ENCODE data around the gene SH3TC1. TPM values are rescaled to one million over a fixed set of nuclear protein-coding genes. Genes with fewer than 3 reads are reported as not detected.

Gene SH3TC1
- total and polyA plus RNA-seq, 2 of the 13 experiments (the other 11 are each of a cell fraction or from before 2014, with no cell fraction given), result 14.9 to 21.8 TPM

DNA sequence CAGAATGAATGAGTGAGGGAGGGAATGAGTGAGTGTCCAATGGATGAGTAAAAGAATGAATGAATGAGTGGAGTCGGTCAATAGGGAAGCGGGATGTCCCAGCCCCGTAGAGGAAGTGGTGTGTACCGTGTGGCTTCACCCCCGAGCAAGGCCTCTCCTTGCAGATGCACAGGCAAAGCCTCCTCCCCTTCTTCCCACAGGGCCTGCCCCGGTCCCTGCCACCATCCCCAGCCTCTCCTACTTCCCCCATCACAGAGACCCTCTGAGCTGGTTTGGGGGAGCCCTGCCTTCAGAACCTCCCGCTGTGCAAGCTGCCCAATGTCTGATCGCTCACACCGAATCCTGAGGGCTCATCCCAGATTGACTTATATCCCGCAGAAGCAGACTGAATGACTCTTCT, 84.1 kb downstream of the SH3TC1 start:
- Histone ChIP-seq H3K27me3 (ENCODE audit: control insufficient read depth in 1 of 2, insufficient read depth in 2 of 2, low read length in 2 of 2) (peaks cover 13 to 78% of the 10 kb centered on the region in 2 experiments), H3K4me3 (replicated peaks in 1 of 3; ENCODE audit: insufficient read depth in 1 of 3, low read depth in 2 of 3, low read length in 3 of 3) (no peak overlapping the region), H3K79me2 (ENCODE audit: insufficient read depth, low read length) (no peaks in the 10 kb centered on the region), H3K4me1 (ENCODE audit: insufficient read depth, low read length) (no peaks in the 10 kb centered on the region), H4K20me1 (ENCODE audit: insufficient read depth, low read length) (no peaks in the 10 kb centered on the region; the same call in 1 of the 2 replicates), H3K4me2 (ENCODE audit: low read depth, low read length) (no peak overlapping the region), H3K36me3 (replicated peaks in 1 of 2; ENCODE audit: control insufficient read depth in 1 of 2, insufficient read depth in 2 of 2, low read length in 2 of 2) (no peaks in the 10 kb centered on the region), H3K9ac (ENCODE audit: insufficient read depth, low read depth, low read length) (no peak overlapping the region), H2AFZ (ENCODE audit: low read length) (no peak overlapping the region), H3K27ac (ENCODE audit: extremely low read length, insufficient read depth, low read length) (no peak overlapping the region), H3K9me3 (ENCODE audit: low read length) (no peaks in the 10 kb centered on the region)
- intact Hi-C loops (cut with micrococcal nuclease; ENCODE audit: unreplicated experiment), result no loop called here
- no peak for FAIRE-seq
- DNase-seq (ENCODE audit: low spot score), result no peak
- no peak for ATAC-seq
- 56% methylated on average over 10 of the region's 10 CpGs for WGBS (ENCODE audit: low lambda C conversion rate)
- no TSS peak for BruUV-seq (replicated peaks)
- CTCF ChIA-PET (ENCODE audit: low intra/inter-chr PET ratio, low total read pairs), result no interaction called here
- in situ Hi-C loops (cut with HindIII; ENCODE audit: extremely low pct_ligation_motif_present, low pct_unique_long_range_greater_than_20kb), result no loop called here
- POLR2A ChIA-PET, result no interaction called here
- no peak for TF ChIP-seq NFKBIZ (CRISPR knock-in tag; IDR thresholded peaks at IDR 0.05)
- no peak for TF ChIP-seq ZNF552 (CRISPR knock-in tag; IDR thresholded peaks at IDR 0.05; ENCODE audit: borderline replicate concordance)
- no peak for TF ChIP-seq FOXK2 (IDR thresholded peaks at IDR 0.05)
- TF ChIP-seq, protein P1, sequence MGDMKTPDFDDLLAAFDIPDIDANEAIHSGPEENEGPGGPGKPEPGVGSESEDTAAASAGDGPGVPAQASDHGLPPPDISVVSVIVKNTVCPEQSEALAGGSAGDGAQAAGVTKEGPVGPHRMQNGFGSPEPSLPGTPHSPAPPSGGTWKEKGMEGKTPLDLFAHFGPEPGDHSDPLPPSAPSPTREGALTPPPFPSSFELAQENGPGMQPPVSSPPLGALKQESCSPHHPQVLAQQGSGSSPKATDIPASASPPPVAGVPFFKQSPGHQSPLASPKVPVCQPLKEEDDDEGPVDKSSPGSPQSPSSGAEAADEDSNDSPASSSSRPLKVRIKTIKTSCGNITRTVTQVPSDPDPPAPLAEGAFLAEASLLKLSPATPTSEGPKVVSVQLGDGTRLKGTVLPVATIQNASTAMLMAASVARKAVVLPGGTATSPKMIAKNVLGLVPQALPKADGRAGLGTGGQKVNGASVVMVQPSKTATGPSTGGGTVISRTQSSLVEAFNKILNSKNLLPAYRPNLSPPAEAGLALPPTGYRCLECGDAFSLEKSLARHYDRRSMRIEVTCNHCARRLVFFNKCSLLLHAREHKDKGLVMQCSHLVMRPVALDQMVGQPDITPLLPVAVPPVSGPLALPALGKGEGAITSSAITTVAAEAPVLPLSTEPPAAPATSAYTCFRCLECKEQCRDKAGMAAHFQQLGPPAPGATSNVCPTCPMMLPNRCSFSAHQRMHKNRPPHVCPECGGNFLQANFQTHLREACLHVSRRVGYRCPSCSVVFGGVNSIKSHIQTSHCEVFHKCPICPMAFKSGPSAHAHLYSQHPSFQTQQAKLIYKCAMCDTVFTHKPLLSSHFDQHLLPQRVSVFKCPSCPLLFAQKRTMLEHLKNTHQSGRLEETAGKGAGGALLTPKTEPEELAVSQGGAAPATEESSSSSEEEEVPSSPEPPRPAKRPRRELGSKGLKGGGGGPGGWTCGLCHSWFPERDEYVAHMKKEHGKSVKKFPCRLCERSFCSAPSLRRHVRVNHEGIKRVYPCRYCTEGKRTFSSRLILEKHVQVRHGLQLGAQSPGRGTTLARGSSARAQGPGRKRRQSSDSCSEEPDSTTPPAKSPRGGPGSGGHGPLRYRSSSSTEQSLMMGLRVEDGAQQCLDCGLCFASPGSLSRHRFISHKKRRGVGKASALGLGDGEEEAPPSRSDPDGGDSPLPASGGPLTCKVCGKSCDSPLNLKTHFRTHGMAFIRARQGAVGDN (CRISPR knock-in tag; IDR thresholded peaks at IDR 0.05), result no peak
- TF ChIP-seq ZBTB25 (CRISPR knock-in tag; IDR thresholded peaks at IDR 0.05), result no peak
- no peak for TF ChIP-seq RBFOX2 (IDR thresholded peaks at IDR 0.05; ENCODE audit: low read depth, low read length)
- no peak for TF ChIP-seq ZNF766 (CRISPR knock-in tag; IDR thresholded peaks at IDR 0.05; ENCODE audit: borderline replicate concordance)
- TF ChIP-seq ZNF598 (CRISPR knock-in tag; IDR thresholded peaks at IDR 0.05; ENCODE audit: borderline replicate concordance), result no peak
- no peak for TF ChIP-seq CENPX (CRISPR knock-in tag; IDR thresholded peaks at IDR 0.05)
- no peak for TF ChIP-seq ZBTB38 (CRISPR knock-in tag; IDR thresholded peaks at IDR 0.05)
- no peak for TF ChIP-seq NFYC (CRISPR knock-in tag; IDR thresholded peaks at IDR 0.05)
- TF ChIP-seq KDM5A (IDR thresholded peaks at IDR 0.05; ENCODE audit: borderline replicate concordance, low read length), result no peak
- no peak for TF ChIP-seq ZNF547 (CRISPR knock-in tag; IDR thresholded peaks at IDR 0.05)
- TF ChIP-seq, protein P2, sequence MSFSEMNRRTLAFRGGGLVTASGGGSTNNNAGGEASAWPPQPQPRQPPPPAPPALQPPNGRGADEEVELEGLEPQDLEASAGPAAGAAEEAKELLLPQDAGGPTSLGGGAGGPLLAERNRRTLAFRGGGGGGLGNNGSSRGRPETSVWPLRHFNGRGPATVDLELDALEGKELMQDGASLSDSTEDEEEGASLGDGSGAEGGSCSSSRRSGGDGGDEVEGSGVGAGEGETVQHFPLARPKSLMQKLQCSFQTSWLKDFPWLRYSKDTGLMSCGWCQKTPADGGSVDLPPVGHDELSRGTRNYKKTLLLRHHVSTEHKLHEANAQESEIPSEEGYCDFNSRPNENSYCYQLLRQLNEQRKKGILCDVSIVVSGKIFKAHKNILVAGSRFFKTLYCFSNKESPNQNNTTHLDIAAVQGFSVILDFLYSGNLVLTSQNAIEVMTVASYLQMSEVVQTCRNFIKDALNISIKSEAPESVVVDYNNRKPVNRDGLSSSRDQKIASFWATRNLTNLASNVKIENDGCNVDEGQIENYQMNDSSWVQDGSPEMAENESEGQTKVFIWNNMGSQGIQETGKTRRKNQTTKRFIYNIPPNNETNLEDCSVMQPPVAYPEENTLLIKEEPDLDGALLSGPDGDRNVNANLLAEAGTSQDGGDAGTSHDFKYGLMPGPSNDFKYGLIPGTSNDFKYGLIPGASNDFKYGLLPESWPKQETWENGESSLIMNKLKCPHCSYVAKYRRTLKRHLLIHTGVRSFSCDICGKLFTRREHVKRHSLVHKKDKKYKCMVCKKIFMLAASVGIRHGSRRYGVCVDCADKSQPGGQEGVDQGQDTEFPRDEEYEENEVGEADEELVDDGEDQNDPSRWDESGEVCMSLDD (CRISPR knock-in tag; IDR thresholded peaks at IDR 0.05; ENCODE audit: borderline replicate concordance), result no peak
- no peak for TF ChIP-seq RARG (CRISPR knock-in tag; IDR thresholded peaks at IDR 0.05; ENCODE audit: low read depth)
- TF ChIP-seq RBM39 (IDR thresholded peaks at IDR 0.05; ENCODE audit: low read depth, low read length, poor library complexity, severe bottlenecking), result no peak
- TF ChIP-seq ZNF616 (CRISPR knock-in tag; IDR thresholded peaks at IDR 0.05; ENCODE audit: low read depth), result no peak
- TF ChIP-seq LCORL (IDR thresholded peaks at IDR 0.05), result no peak
- no peak for TF ChIP-seq LCORL (CRISPR knock-in tag; IDR thresholded peaks at IDR 0.05)

All from HepG2 (cell line).